Astrocyte (in vitro differentiated cells and primary cell): Measurements from ENCODE around the gene TNFRSF8.

Source experiments
- CTCF ChIP-seq: IDR thresholded peaks from 2 replicates; pipeline ENCODE4 v1.5.1; 2011; ENCODE audit warnings: low read depth, mild to moderate bottlenecking, inconsistent platforms, low read length, moderate library complexity; ENCODE audit not compliant: insufficient read depth
- EZH2 ChIP-seq: IDR thresholded peaks from 2 replicates; pipeline ENCODE4 v1.6.1; 2012; ENCODE audit warnings: mild to moderate bottlenecking, low read length, inconsistent platforms; ENCODE audit not compliant: insufficient read depth

GRCh38 chr1:12153181-12153785 is 90.2 kb downstream of the TNFRSF8 start:
- TF ChIP-seq CTCF (no peak), EZH2 (no peak)
